ENCODE results near the gene APOBEC3B.
"Not testable (repeated sequence)": the region's sequence is repeated elsewhere in the genome, so short reads cannot be mapped to it uniquely, and the experiment has no call there.

The APOBEC3B gene

GRCh38 chr22:38967451-38968450 lies 14.4 kb upstream of the APOBEC3B start:
- DNase-seq: no peak

GRCh38 chr22:38968801-38969200 lies 13.3 kb upstream of the APOBEC3B start:
- no peak for DNase-seq

GRCh38 chr22:38970551-38970950 lies 11.6 kb upstream of the APOBEC3B start:
- no peak for DNase-seq

GRCh38 chr22:38971202-38971601 lies 10.9 kb upstream of the APOBEC3B start:
- no peak for DNase-seq

GRCh38 chr22:38971791-38972190 lies 10.4 kb upstream of the APOBEC3B start:
- DNase-seq: no peak

- no peak for DNase-seq
Observed at GRCh38 chr22:38972558-38972957, 9.6 kb upstream of the APOBEC3B start.

- peak; percentile 71 for DNase-seq
Observed at GRCh38 chr22:38973289-38974169, 8.6 kb upstream of the APOBEC3B start.

- no peak for DNase-seq
Observed at GRCh38 chr22:38974170-38974825, 7.8 kb upstream of the APOBEC3B start.

- no peak for DNase-seq
Observed at GRCh38 chr22:38974826-38975175, 7.3 kb upstream of the APOBEC3B start.

- not testable (repeated sequence) for DNase-seq
Observed at GRCh38 chr22:38977289-38977688, 4.9 kb upstream of the APOBEC3B start.

GRCh38 chr22:38980587-38980986 lies 1.6 kb upstream of the APOBEC3B start:
- DNase-seq: not testable (repeated sequence)

- no peak for DNase-seq
Observed at GRCh38 chr22:38981005-38981991, 849 bp upstream of the APOBEC3B start.

GRCh38 chr22:38984224-38984623 lies 2.1 kb downstream of the APOBEC3B start:
- DNase-seq: no peak

GRCh38 chr22:38984784-38985757 lies 2.9 kb downstream of the APOBEC3B start:
- peak; percentile 95 for DNase-seq

- no peak for DNase-seq
Observed at GRCh38 chr22:38986629-38987028, 4.5 kb downstream of the APOBEC3B start.

- DNase-seq: no peak
Observed at GRCh38 chr22:38987171-38987895, 5.2 kb downstream of the APOBEC3B start.

GRCh38 chr22:38989466-38989865 lies 7.3 kb downstream of the APOBEC3B start:
- DNase-seq: no peak

GRCh38 chr22:38992871-38993371 lies 10.8 kb downstream of the APOBEC3B start:
- peak; percentile 75 for DNase-seq

- no peak for DNase-seq
Observed at GRCh38 chr22:38996105-38996504, 14.0 kb downstream of the APOBEC3B start.

GRCh38 chr22:38997518-38997917 lies 15.4 kb downstream of the APOBEC3B start:
- no peak for DNase-seq
